ENCODE data around the gene PTPRN2. TPM values are rescaled to one million over a fixed set of nuclear protein-coding genes. Genes with fewer than 3 reads are reported as not detected.

The PTPRN2 gene
- polyA plus RNA-seq, 3 donors from 2014 or later, result 1.9 to 3.7 (median 2.2) TPM

DNA sequence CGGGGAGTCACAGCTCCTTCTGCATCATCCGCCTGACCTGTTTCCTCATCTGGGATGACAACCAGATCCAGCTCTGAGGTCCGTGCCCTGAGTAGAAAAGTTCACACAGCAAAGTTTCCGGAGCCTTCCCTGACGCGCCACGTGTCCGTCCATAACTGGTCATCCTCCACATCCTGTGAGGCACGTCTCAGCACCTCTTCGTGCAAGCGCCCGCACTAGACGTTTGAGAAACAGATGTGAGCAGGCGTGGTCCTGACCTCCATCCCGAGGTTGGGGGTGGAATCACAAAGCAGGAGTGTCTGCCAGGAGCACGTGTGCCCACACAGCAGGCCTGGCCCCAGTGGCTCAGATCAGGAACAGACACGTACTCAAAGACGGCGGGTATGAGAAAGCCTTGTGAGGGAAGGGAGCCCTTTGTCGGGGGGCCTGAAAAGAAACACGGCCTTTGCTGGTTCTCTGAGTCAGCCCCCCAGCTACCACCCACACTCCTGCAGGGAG, 730.0 kb downstream of the PTPRN2 start:
- Mint-ChIP-seq H3K4me3 (no peak overlapping the region), H3K36me3 (no peaks in the 10 kb centered on the region), H3K9me3 (no peaks in the 10 kb centered on the region), H3K27ac (no peak overlapping the region), H3K27me3 (ENCODE audit: low read depth in 3 of 3) (peaks cover 0 to 3% (median 0%) of the 10 kb centered on the region in 3 donors), H3K4me1 (no peaks in the 10 kb centered on the region)
- DNase-seq, result no peak

DNA sequence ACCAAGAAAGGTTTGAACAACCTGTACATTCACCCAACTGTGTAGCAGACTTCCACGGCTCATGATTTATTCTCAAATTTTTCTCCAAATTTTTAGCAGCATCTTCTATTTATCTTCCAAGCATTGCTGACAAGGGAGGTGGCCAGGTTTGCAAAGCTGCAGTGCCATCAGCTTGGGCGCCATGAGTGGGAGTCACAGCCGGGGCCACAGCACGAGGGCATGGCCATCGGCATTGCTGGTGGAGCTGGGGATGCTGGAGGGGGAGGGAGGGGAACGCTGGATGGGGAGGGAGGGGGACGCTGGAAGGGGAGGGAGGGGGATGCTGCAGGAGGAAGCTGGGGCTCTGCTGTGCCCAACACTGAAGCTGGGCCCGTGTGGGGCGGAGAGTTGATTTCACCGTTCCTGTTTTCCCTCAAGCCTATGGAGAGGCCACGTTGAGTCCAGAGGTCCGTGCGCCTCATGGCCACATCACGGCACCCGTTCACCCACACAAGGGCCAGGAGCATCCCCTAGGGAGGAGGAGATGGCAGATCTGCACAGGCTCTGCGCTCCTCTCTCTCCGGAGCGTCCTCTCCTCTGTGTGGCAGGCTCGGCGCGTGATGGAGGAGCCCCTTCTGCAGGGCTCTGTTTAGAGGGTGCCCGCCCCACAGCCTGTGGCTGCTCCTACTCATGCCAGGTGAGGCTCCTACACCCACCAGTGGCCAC, 730.6 kb downstream of the PTPRN2 start:
- Mint-ChIP-seq H3K4me3 (no peak overlapping the region), H3K36me3 (no peaks in the 10 kb centered on the region), H3K27ac (no peak overlapping the region), H3K27me3 (ENCODE audit: low read depth in 3 of 3) (peaks cover 0 to 3% (median 0%) of the 10 kb centered on the region in 3 donors), H3K9me3 (no peaks in the 10 kb centered on the region), H3K4me1 (peaks cover under 1 to 2% of the 10 kb centered on the region in 2 donors)
- DNase-seq, result no peak

DNA sequence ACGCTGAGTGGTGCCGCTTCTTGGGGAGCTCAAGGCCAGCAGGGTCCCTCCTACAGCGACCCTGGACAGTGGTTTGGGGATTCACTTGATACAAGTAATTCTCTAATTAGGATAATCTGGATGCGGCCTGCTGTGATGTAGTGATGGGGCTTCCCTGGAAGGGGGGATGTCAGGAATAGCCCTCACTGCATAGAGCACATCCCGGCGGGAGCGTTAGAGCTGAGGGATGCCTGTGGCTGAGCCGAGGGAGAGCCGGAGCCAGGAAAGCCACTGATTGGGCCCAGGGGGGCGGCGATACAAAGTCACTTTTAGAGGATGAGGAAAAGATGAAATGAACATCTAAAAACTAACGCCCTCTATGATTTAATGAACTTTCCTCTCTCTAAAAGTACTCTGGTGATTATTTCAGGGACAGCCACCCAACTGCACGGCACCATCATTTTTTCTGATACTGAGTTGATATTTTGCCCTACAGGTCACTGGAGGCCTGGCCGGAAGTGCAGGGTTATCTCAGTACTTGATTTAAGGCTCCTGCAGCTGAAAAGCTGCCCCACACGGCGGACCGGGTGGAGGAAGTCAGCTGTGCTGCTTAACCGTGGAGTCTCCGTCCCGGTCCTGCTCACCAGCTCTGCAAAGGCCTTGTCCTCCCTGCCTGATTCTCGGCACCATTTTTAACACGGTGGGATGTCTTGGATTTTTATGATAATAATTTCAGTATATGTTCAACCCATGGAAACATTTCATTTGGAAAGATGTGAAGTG, 732.0 kb downstream of the PTPRN2 start:
- Mint-ChIP-seq H3K4me3 (no peak overlapping the region), H3K36me3 (no peaks in the 10 kb centered on the region), H3K9me3 (no peaks in the 10 kb centered on the region), H3K27ac (no peak overlapping the region), H3K4me1 (peaks cover 9 to 10% of the 10 kb centered on the region in 2 donors), H3K27me3 (ENCODE audit: low read depth in 3 of 3) (peaks cover 0 to 3% (median 0%) of the 10 kb centered on the region in 3 donors)
- no peak for DNase-seq

DNA sequence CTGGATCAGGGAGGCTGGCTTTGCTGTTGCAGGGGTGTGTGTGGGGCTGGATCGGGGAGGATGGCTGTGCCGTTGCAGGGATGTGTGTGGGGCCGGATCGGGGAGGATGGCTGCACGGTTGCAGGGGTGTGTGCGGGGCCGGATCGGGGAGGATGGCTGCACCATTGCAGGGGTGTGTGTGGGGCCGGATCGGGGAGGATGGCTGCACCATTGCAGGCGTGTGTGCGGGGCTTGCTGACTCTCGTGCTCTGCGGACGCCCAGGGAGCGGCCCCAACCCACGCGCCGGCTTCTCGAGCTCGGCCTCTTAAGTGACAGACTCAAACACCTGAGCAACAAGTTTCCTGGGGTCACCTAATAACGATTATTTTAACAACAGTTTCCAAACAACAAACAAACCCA, 732.6 kb downstream of the PTPRN2 start:
- H3K9me3 Mint-ChIP-seq, result no peaks in the 10 kb centered on the region
- H3K4me3 Mint-ChIP-seq, result no peak overlapping the region
- peaks cover 0 to 3% (median 0%) of the 10 kb centered on the region in 3 donors for H3K27me3 Mint-ChIP-seq (ENCODE audit: low read depth in 3 of 3)
- DNase-seq, result no peak
- no peaks in the 10 kb centered on the region for H3K36me3 Mint-ChIP-seq
- H3K27ac Mint-ChIP-seq, result no peak overlapping the region
- peaks cover 9 to 10% of the 10 kb centered on the region in 2 donors for H3K4me1 Mint-ChIP-seq

DNA sequence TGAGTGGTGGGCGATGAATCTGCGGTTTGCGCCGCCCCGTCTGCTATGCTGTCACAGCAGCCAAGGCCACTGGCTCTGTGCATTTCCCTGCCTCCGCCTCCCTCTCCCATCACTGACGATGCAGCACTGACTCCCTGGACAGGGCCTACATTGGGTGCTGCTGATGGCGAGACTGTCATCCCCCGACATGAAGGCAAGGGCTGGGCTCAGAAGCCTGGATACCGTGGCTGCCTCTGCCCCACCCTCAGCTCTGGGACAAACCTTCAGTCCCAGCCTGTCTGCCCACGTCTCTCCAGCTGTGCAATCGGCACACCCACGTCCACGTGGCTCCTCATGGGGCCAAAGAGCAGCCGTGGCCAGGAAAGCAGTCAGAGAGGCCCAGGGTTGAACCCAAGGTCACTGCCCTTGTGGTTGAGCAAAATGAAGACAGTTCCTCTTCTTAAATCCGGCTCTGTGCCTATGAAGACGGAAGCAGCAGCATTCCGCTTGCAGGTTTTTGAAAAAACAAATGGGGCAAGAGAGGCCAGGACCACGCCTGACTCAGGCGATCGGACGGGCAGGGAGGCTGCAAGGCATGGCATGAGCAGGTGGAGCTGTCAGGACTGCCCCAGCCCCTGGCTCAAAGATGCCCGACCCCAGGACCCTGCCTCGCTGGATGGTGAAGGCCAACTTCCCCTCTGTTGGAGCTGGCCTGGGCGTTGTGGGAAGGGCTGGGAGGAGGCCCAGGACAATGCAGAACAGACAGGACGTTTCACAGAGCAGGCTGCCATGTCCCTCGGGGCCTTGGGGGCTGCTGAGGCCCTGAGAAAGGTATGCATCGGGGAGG, 733.3 kb downstream of the PTPRN2 start:
- peak overlapping the region in 1 of 5 donors; percentile 27 for H3K4me3 Mint-ChIP-seq
- H3K36me3 Mint-ChIP-seq, result no peaks in the 10 kb centered on the region
- no peak overlapping the region for H3K27ac Mint-ChIP-seq
- DNase-seq, result peak in 1 of 3 donors; percentile 13
- H3K27me3 Mint-ChIP-seq (ENCODE audit: low read depth in 3 of 3), result peaks cover 0 to 3% (median 0%) of the 10 kb centered on the region in 3 donors
- no peaks in the 10 kb centered on the region for H3K9me3 Mint-ChIP-seq
- H3K4me1 Mint-ChIP-seq, result peaks cover 9 to 10% of the 10 kb centered on the region in 2 donors

DNA sequence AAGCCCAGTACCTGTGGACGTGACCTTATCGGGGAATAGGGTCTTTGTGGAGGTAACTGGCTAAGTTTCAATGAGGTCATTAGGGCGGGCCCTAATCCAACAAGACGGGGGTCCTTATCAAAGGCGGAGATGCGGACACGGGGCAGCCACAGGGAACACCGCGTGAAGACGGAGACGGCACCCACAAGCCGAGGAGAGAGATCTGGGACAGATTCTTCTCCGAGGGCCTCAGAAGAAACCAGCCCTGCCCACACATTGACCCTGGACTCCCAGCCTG, 733.9 kb downstream of the PTPRN2 start:
- Mint-ChIP-seq H3K9me3 (no peaks in the 10 kb centered on the region), H3K36me3 (no peaks in the 10 kb centered on the region), H3K4me3 (no peak overlapping the region), H3K27me3 (ENCODE audit: low read depth in 3 of 3) (peaks cover 0 to 3% (median 0%) of the 10 kb centered on the region in 3 donors), H3K4me1 (peaks cover 9 to 10% of the 10 kb centered on the region in 2 donors), H3K27ac (no peak overlapping the region)
- no peak for DNase-seq

DNA sequence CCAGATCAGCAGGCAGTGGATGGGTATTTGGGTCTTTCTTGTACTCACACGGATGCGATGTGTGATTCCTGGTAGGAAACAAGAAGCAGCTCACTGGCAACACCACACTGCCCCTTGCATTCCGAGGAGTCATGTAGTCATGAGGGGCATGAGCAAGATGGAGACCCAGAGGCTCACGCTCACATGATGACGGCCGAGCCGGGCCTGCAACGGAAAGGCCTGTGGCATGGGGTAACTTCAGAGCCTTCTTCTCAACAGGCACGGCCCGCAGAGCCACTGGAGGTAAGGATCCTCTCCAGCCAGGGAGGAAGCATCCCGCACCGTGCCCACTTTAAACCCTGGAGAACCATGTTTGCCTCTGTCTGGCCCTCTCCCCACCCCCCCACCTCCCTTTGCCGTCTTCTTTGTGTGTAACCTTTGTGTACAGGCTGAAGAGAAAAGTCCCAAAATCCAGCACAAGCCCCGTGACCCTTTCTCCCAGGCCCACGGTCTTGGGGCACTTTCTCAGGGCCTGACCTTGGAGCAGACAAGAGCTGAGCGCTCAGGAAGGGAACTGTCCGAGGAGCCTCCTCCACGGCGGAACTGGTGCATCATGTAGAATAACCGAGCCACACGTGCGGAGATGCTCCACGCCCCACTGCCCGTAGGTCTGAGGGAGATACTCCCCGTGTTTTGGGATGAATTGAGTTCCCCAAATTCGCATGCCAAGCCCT, 734.4 kb downstream of the PTPRN2 start:
- Mint-ChIP-seq H3K36me3 (no peaks in the 10 kb centered on the region), H3K27me3 (ENCODE audit: low read depth in 3 of 3) (peaks cover 0 to 3% (median 0%) of the 10 kb centered on the region in 3 donors), H3K4me1 (peaks cover 9 to 10% of the 10 kb centered on the region in 2 donors), H3K9me3 (no peaks in the 10 kb centered on the region), H3K4me3 (no peak overlapping the region), H3K27ac (no peak overlapping the region)
- DNase-seq, result no peak

DNA sequence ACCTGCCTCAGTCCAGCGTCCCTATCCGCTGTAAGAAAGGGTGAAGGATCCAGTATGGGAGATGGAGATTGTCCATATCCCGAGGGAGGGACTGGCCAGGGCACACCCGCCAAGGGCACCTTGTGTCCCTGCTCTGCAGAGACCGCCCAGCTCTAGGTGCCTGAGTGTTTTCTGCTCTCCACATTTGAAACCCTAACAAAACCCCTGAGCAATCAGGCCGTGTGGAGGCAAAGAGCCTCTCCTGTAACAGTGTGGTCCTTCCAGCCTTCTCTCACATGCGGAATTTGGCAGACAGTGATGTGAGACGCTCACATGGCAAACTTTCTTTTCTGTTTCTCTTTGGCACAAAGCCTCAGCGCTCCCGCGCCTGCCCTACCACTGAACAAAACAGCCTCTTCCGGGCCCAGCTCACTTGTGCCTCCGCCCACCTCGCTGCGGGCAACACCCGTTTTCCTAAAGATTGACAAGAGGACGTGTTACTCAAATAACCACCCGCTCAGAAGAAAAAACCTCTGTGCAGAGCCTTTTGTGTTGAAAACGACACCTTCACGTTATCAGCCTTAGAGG, 736.0 kb downstream of the PTPRN2 start:
- Mint-ChIP-seq H3K36me3 (no peaks in the 10 kb centered on the region), H3K9me3 (no peaks in the 10 kb centered on the region), H3K4me3 (peak overlapping the region; percentile 55 to 87 (median 83)), H3K27ac (peak overlapping the region; percentile 66 to 89 (median 82)), H3K4me1 (peaks cover 9 to 10% of the 10 kb centered on the region in 2 donors), H3K27me3 (ENCODE audit: low read depth in 3 of 3) (peaks cover 0 to 3% (median 0%) of the 10 kb centered on the region in 3 donors)
- peak; percentile 35 to 46 (median 42) for DNase-seq

DNA sequence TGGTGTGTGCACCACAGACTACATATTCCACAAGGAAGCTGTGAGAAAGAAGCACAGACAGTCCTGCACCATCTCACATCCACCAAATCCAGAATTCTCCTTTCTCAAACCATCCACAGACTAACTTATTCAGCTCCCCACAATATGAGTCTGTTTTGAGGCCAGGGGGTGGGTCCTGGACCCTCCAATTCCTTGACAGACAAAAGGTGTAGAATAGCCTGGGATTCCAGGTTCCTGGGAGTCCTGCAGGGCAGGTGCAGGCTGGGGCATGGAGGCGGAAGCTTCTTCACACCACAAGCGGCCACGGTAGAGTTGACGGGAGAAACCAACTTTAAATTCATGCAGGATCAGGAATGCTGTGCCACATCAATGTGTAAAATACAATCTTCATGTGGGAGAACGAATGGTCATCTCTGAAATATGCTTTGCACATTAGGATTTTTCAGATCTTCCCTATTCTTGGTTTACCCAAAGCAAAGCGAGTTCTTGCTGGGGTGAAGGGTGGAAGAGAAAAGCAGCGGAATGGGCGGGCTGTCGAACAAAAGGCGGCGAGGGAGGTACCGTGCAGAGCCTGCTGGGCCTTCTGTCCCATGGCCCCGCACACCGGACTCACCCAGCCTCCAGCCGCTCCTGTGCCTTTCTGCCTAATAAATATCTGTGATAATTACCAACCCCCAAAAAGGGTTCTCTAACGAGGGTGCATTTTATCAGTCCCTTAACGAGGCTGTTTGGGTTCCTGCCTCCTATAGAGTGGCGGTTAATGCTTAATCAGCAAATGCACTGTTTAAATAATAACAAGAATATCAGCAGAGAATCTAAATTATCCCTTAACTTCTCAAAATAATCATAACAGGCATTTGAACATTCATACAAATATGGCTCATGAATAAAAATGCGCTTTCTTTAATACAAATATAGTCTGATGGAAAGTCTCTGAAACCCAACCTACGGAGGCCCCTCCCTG, 736.9 kb downstream of the PTPRN2 start:
- Mint-ChIP-seq H3K27me3 (ENCODE audit: low read depth in 3 of 3) (peaks cover 0 to 3% (median 0%) of the 10 kb centered on the region in 3 donors), H3K4me1 (peaks cover 9 to 10% of the 10 kb centered on the region in 2 donors), H3K4me3 (peak overlapping the region in 4 of 5 donors; percentile 55 to 87 (median 82)), H3K36me3 (no peaks in the 10 kb centered on the region), H3K27ac (peak overlapping the region in 4 of 6 donors; percentile 66 to 88 (median 82)), H3K9me3 (no peaks in the 10 kb centered on the region)
- DNase-seq, result no peak

DNA sequence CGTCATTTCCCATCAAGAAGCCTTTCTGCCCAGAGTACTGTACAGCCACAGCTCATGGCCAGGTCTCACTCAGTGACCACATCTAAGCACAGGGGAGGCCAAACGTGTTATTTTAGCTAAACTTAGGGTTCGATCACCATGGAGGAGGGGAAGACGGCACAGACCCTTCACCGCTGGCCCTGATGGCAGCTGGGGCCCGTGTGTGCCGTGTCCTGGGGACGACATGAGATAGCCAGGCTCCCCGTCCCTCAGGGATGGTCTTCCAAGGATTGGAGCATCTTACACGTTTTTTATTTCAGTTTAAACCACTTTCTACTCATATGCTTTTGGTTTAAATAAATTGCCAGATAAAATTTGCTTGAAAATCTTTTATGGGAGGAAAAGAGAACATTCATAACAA, 737.9 kb downstream of the PTPRN2 start:
- H3K4me1 Mint-ChIP-seq, result peaks cover 9 to 10% of the 10 kb centered on the region in 2 donors
- no peak overlapping the region for H3K4me3 Mint-ChIP-seq
- peaks cover 0 to 3% (median 0%) of the 10 kb centered on the region in 3 donors for H3K27me3 Mint-ChIP-seq (ENCODE audit: low read depth in 3 of 3)
- DNase-seq, result no peak
- H3K9me3 Mint-ChIP-seq, result peaks cover 0 to 2% (median 0%) of the 10 kb centered on the region in 6 donors
- H3K36me3 Mint-ChIP-seq, result no peaks in the 10 kb centered on the region
- H3K27ac Mint-ChIP-seq, result no peak overlapping the region

DNA sequence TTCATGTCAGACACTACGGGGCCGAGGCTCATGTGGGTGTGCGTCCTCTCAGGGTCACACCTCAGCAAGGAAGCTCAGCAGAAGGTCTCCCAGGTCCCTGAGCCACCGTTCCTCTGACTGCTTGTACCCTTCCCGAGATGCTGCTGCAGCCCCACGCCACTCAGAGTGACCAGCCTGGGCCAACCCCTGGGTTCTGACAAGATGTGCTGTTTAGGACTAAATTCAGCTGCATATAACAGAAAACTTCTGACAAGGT, 738.4 kb downstream of the PTPRN2 start:
- Mint-ChIP-seq H3K9me3 (peaks cover 0 to 2% (median 0%) of the 10 kb centered on the region in 6 donors), H3K27ac (no peak overlapping the region), H3K4me3 (no peak overlapping the region), H3K4me1 (peaks cover 9 to 10% of the 10 kb centered on the region in 2 donors), H3K36me3 (no peaks in the 10 kb centered on the region), H3K27me3 (ENCODE audit: low read depth in 3 of 3) (peaks cover 0 to 3% (median 0%) of the 10 kb centered on the region in 3 donors)
- DNase-seq, result no peak
